ENCODE data around the gene ZNF532.
"Not testable (repeated sequence)": the region's sequence is repeated elsewhere in the genome, so short reads cannot be mapped to it uniquely, and the experiment has no call there.

ZNF532 gene

GRCh38 chr18:58902961-58903360, 38.3 kb downstream of the ZNF532 start:
- no peak for DNase-seq

GRCh38 chr18:58903533-58903932, 38.9 kb downstream of the ZNF532 start:
- no peak for DNase-seq

- no peak for DNase-seq
Observed at GRCh38 chr18:58905777-58906428, 41.2 kb downstream of the ZNF532 start.

- no peak for DNase-seq
Observed at GRCh38 chr18:58908006-58908405, 43.3 kb downstream of the ZNF532 start.

- no peak for DNase-seq
Observed at GRCh38 chr18:58909521-58909920, 44.8 kb downstream of the ZNF532 start.

GRCh38 chr18:58911241-58911640, 46.6 kb downstream of the ZNF532 start:
- DNase-seq: peak; percentile 41

- no peak for DNase-seq
Observed at GRCh38 chr18:58911766-58912165, 47.1 kb downstream of the ZNF532 start.

- no peak for DNase-seq
Observed at GRCh38 chr18:58915006-58915799, 50.5 kb downstream of the ZNF532 start.

GRCh38 chr18:58915995-58916394, 51.3 kb downstream of the ZNF532 start:
- DNase-seq: no peak

- not testable (repeated sequence) for DNase-seq
Observed at GRCh38 chr18:58919934-58920333, 55.3 kb downstream of the ZNF532 start.

GRCh38 chr18:58922995-58923394, 58.3 kb downstream of the ZNF532 start:
- DNase-seq: no peak

GRCh38 chr18:58924473-58924872, 59.8 kb downstream of the ZNF532 start:
- DNase-seq: no peak

GRCh38 chr18:58927659-58928058, 63.0 kb downstream of the ZNF532 start:
- DNase-seq: no peak

GRCh38 chr18:58928386-58928785, 63.7 kb downstream of the ZNF532 start:
- DNase-seq: no peak

GRCh38 chr18:58929206-58929605, 64.5 kb downstream of the ZNF532 start:
- no peak for DNase-seq

GRCh38 chr18:58934356-58934755, 69.7 kb downstream of the ZNF532 start:
- no peak for DNase-seq

- no peak for DNase-seq
Observed at GRCh38 chr18:58934933-58935577, 70.4 kb downstream of the ZNF532 start.

GRCh38 chr18:58937071-58937886, 72.6 kb downstream of the ZNF532 start:
- peak; percentile 68 for DNase-seq

- DNase-seq: peak; percentile 15
Observed at GRCh38 chr18:58937887-58938267, 73.2 kb downstream of the ZNF532 start.

GRCh38 chr18:58941426-58942099, 76.9 kb downstream of the ZNF532 start:
- DNase-seq: no peak

- no peak for DNase-seq
Observed at GRCh38 chr18:58943896-58944295, 79.2 kb downstream of the ZNF532 start.

GRCh38 chr18:58947136-58947732, 82.6 kb downstream of the ZNF532 start:
- no peak for DNase-seq
